RWPE1 (cell line): Measurements from ENCODE around the gene OR13G1.
A peak's percentile ranks its signal among the peaks of the same experiment; 100 is the strongest.
"Not testable (repeated sequence)": the region's sequence is repeated elsewhere in the genome, so short reads cannot be mapped to it uniquely, and the experiment has no call there.

Experiments
- CTCF ChIA-PET: fragments of 350-600 bp; sonication (Branson Sonifier 250); formaldehyde crosslinking; extraction: SDS; loops from one replicate; lab custom pipeline; 2021; lab: Yijun Ruan, JAX
- POLR2A ChIA-PET: fragments of 400-600 bp; formaldehyde crosslinking; extraction: SDS; loops from one replicate; lab custom pipeline; 2020; ENCODE audit warnings: antibody characterized with exemption; ENCODE audit not compliant: low non-redundant PET; lab: Yijun Ruan, JAX
- DNase-seq: peaks from one replicate; pipeline ENCODE4 v3.0.0; 2012; ENCODE audit warnings: low spot score
- H3K27ac ChIP-seq: fragments of 450-650 bp; 2 replicates; pipeline ENCODE4 v1.5.1; 2017
- TF ChIP-seq, protein P1 (sequence below): fragments of 450-650 bp; conservative IDR thresholded peaks from 2 replicates; pipeline ENCODE4 v1.5.1; 2017; ENCODE audit warnings: low read depth, mild to moderate bottlenecking

Gene OR13G1, protein sequence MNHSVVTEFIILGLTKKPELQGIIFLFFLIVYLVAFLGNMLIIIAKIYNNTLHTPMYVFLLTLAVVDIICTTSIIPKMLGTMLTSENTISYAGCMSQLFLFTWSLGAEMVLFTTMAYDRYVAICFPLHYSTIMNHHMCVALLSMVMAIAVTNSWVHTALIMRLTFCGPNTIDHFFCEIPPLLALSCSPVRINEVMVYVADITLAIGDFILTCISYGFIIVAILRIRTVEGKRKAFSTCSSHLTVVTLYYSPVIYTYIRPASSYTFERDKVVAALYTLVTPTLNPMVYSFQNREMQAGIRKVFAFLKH

DNA sequence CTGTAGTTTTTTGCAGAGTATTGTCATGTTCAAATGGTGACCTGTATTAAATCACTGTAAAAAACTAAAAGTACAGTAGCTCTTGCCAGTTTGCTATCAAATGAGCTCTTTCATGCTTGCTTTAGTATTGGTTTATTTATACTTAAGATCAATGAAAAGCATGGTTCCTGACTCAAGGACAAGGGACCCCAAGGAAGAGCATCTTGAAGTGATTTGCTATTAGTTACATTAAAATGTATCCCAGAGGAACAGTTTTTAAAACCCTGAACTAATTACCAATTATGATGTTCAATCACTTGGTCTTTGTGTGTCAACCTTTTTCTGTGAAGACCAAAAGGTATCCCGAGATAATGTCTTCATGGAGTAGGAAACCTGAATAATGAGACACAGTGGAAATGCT, at the start of gene OR13G1:
Gene OR13G1, minus strand, starts transcription at position 101 of the 400 bp plus-strand sequence. CDS start 6,698 bp downstream, outside the sequence.
- DNase-seq = no peak
- TF ChIP-seq, protein P1, sequence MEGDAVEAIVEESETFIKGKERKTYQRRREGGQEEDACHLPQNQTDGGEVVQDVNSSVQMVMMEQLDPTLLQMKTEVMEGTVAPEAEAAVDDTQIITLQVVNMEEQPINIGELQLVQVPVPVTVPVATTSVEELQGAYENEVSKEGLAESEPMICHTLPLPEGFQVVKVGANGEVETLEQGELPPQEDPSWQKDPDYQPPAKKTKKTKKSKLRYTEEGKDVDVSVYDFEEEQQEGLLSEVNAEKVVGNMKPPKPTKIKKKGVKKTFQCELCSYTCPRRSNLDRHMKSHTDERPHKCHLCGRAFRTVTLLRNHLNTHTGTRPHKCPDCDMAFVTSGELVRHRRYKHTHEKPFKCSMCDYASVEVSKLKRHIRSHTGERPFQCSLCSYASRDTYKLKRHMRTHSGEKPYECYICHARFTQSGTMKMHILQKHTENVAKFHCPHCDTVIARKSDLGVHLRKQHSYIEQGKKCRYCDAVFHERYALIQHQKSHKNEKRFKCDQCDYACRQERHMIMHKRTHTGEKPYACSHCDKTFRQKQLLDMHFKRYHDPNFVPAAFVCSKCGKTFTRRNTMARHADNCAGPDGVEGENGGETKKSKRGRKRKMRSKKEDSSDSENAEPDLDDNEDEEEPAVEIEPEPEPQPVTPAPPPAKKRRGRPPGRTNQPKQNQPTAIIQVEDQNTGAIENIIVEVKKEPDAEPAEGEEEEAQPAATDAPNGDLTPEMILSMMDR = no peak
- ChIA-PET POLR2A (no interaction called here), CTCF (no interaction called here)
- no peak within 1 kb of the TSS for H3K27ac ChIP-seq

GRCh38 chr1:247721222-247721621, 41.7 kb upstream of the OR13G1 start:
- no peak overlapping the region for H3K27ac ChIP-seq
- TF ChIP-seq, protein P1 = no peak
- ChIA-PET POLR2A (no interaction called here), CTCF (no interaction called here)
- DNase-seq = no peak

DNA sequence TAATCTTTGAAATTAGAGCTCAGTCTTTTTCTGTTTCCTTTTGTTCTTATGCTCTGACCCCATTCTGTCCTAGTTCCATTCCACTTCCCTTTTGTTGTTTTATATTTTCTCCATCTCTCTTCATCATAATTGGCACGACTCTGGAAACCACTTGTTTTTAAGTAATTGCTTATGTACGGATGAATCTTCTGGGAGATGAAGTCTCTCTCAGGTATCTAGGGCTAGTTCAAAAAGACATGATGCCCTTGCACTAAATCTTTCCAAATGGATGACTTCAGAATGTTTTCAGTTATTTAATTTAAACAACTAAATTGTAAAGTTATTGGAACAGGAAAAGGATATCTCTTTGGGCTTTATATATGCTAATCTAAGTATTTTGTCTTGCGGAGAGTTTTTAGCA, 37.0 kb upstream of the OR13G1 start, which contains the start of gene OR6F1:
Gene OR6F1, minus strand, starts transcription at position 101 of the 400 bp plus-strand sequence. CDS start 3,891 bp downstream, outside the sequence.
- ChIA-PET CTCF (no interaction called here), POLR2A (no interaction called here)
- no peak for DNase-seq
- H3K27ac ChIP-seq = no peak within 1 kb of the TSS
- TF ChIP-seq, protein P1 = no peak

DNA sequence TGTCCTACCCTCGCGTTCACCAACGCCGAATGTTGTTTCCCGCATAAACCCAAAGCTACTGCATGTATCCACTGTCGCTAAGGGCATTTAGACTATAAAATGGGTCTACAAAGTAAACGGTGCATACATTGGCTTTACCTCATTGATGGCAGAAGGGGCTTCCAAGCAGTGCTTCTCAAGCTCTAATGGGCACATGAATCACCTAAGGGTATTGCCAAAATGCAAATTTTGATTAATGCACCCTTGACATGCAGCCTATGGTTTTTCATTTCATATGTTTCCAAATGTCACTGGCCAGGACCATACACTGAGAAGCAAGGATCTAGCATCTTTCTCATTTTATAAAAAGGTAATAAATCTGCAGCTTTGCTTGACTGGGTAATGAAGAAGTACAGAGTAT, 34.2 kb upstream of the OR13G1 start:
- DNase-seq = no peak
- CTCF ChIA-PET = no interaction called here

DNA sequence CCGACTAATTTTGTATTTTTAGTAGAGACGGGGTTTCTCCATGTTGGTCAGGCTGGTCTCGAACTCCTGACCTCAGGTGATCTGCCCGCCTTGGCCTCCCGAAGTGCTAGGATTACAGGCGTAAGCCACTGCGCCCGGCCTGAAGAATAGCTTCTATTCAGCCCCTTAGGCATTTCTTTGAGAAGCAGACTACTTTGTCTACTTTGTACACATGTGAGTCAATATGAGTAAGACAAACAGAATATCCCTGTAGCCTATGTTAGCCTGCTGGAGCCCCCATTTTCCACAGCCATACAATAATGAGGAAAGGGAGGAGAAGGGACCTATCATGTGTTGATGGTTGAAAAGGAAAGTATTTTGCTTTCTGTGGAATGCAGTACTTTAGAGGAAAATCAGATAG, 31.1 kb upstream of the OR13G1 start:
- POLR2A ChIA-PET, H3K27ac ChIP-seq, CTCF ChIA-PET, DNase-seq: not testable (repeated sequence)

More for the DNA sequence above, 34.2 kb upstream of the OR13G1 start:
- POLR2A ChIA-PET = no interaction called here
- TF ChIP-seq, protein P1 = no peak
- H3K27ac ChIP-seq = no peak overlapping the region

DNA sequence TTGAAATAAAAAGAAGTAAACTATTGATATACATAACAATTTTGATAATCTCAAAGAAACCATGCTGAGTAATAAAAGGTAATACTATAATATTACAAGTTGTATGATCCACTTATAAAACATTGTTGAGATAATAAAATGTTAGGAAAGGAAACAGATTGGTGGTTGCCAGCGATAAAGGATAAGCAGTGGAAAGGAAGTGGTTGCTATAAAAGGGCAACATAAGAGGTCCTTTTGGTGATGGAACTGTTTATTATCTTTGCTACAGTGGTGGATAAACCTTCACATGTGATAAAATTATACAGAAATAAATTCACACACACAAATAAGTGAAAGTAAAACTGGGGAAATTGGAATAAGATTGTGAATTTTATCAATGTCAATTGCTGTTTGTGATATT, 21.8 kb upstream of the OR13G1 start:
- DNase-seq = no peak
- CTCF ChIA-PET = no interaction called here
- TF ChIP-seq, protein P1 = no peak
- H3K27ac ChIP-seq = no peak overlapping the region
- POLR2A ChIA-PET = no interaction called here

- DNase-seq = peak; percentile 1
- H3K27ac ChIP-seq = no peak overlapping the region
- TF ChIP-seq, protein P1 = peak; percentile 64
- ChIA-PET POLR2A (no interaction called here), CTCF (interaction anchor here (0.7 to 1.2 kb wide), 3 partner anchors 16 to 287 kb away, joined by 3 to 4 read pairs (median 3); no protein-coding TSS in a partner anchor)
These were observed 1.9 kb upstream of the OR13G1 start for GRCh38 chr1:247681288-247681897.
